MM.1S (cell line): ENCODE measurements around the gene SLC13A5.

Experiments used
- DNase-seq: peaks from one replicate; pipeline ENCODE4 v3.0.0-alpha.2; 2015
- H2AFZ ChIP-seq: fragments of 300-600 bp; sonication (generic); 2 replicates; pipeline ENCODE4 v1.6.0; 2016; ENCODE audit warnings: antibody characterized with exemption, low read length
- H3F3A ChIP-seq: fragments of 300-600 bp; sonication (generic); 2 replicates; pipeline ENCODE4 v1.6.1; 2016; ENCODE audit warnings: mild to moderate bottlenecking, antibody characterized with exemption, low read length, moderate library complexity, mixed read lengths; ENCODE audit not compliant: insufficient read depth
- H3K27ac ChIP-seq: fragments of 300-600 bp; sonication (generic); 2 replicates; pipeline ENCODE4 v1.5.1; 2016; ENCODE audit warnings: mild to moderate bottlenecking, low read length
- H3K27me3 ChIP-seq: fragments of 300-600 bp; sonication (generic); replicated peaks from 2 replicates; pipeline ENCODE4 v1.6.0; 2016; ENCODE audit warnings: low read length; ENCODE audit not compliant: insufficient read depth
- H3K36me3 ChIP-seq: fragments of 300-600 bp; sonication (generic); replicated peaks from 2 replicates; pipeline ENCODE4 v1.6.1; 2016; ENCODE audit warnings: mild to moderate bottlenecking, low read length, mixed read lengths; ENCODE audit not compliant: insufficient read depth
- H3K4me1 ChIP-seq: fragments of 300-600 bp; sonication (generic); 2 replicates; pipeline ENCODE4 v1.6.1; 2016; ENCODE audit warnings: low read length, mixed read lengths
- H3K4me2 ChIP-seq: fragments of 300-600 bp; sonication (generic); 2 replicates; pipeline ENCODE4 v1.6.0; 2016; ENCODE audit warnings: low read depth, low read length
- H3K4me3 ChIP-seq: fragments of 300-600 bp; sonication (generic); 2 replicates; pipeline ENCODE4 v1.5.1; 2016; ENCODE audit warnings: low read length, mixed read lengths
- H3K79me2 ChIP-seq: fragments of 300-600 bp; sonication (generic); 2 replicates; pipeline ENCODE4 v1.6.1; 2016; ENCODE audit warnings: mixed run types, low read length, mixed read lengths
- H3K9ac ChIP-seq: fragments of 300-600 bp; sonication (generic); 2 replicates; pipeline ENCODE4 v1.6.1; 2016; ENCODE audit warnings: low read length, mixed read lengths
- H3K9me2 ChIP-seq: fragments of 300-600 bp; sonication (generic); replicated peaks from 2 replicates; pipeline ENCODE4 v1.6.1; 2016; ENCODE audit warnings: mild to moderate bottlenecking, low read length, mixed read lengths; ENCODE audit not compliant: insufficient read depth
- H3K9me3 ChIP-seq: fragments of 300-600 bp; sonication (generic); replicated peaks from 2 replicates; pipeline ENCODE4 v1.6.1; 2016; ENCODE audit warnings: mild to moderate bottlenecking, low read length, mixed read lengths; ENCODE audit not compliant: insufficient read depth
- H4K20me1 ChIP-seq: fragments of 300-600 bp; sonication (generic); 2 replicates; pipeline ENCODE4 v1.6.1; 2016; ENCODE audit warnings: mild to moderate bottlenecking, low read length, moderate library complexity, mixed read lengths; ENCODE audit not compliant: insufficient read depth
- CTCF ChIP-seq: fragments of 300-600 bp; sonication (generic); IDR thresholded peaks from 2 replicates; pipeline ENCODE4 v1.5.1; 2016; ENCODE audit warnings: antibody characterized with exemption, low read length, mixed read lengths
- EZH2 ChIP-seq: fragments of 300-600 bp; sonication (generic); optimal IDR thresholded peaks from 2 replicates; pipeline ENCODE3; 2017; ENCODE audit warnings: low read depth, mild to moderate bottlenecking, antibody characterized with exemption, low read length, mixed read lengths
- EZH2phosphoT487 ChIP-seq: fragments of 300-600 bp; sonication (generic); IDR thresholded peaks from 2 replicates; pipeline ENCODE4 v1.6.1; 2018; ENCODE audit warnings: antibody characterized with exemption, low read length

SLC13A5 gene

GRCh38 chr17:6676802-6677157 lies 36.4 kb downstream of the SLC13A5 start:
- TF ChIP-seq EZH2phosphoT487 (no peak), CTCF (no peak), EZH2 (no peak)
- no peaks in the 10 kb centered on the region for H4K20me1 ChIP-seq
- H3K79me2 ChIP-seq = no peaks in the 10 kb centered on the region
- H2AFZ ChIP-seq = no peak overlapping the region
- H3K9me3 ChIP-seq = no peaks in the 10 kb centered on the region
- H3K9ac ChIP-seq = no peak overlapping the region
- H3K9me2 ChIP-seq = no peaks in the 10 kb centered on the region
- H3K4me2 ChIP-seq = no peak overlapping the region
- H3K4me3 ChIP-seq = no peak overlapping the region
- H3K27me3 ChIP-seq = peaks cover 37% of the 10 kb centered on the region
- no peak for DNase-seq
- H3F3A ChIP-seq = no peaks in the 10 kb centered on the region
- no peak overlapping the region for H3K27ac ChIP-seq
- peaks cover 10% of the 10 kb centered on the region; the same call in 1 of the 2 replicates for H3K4me1 ChIP-seq
- no peaks in the 10 kb centered on the region for H3K36me3 ChIP-seq

DNA sequence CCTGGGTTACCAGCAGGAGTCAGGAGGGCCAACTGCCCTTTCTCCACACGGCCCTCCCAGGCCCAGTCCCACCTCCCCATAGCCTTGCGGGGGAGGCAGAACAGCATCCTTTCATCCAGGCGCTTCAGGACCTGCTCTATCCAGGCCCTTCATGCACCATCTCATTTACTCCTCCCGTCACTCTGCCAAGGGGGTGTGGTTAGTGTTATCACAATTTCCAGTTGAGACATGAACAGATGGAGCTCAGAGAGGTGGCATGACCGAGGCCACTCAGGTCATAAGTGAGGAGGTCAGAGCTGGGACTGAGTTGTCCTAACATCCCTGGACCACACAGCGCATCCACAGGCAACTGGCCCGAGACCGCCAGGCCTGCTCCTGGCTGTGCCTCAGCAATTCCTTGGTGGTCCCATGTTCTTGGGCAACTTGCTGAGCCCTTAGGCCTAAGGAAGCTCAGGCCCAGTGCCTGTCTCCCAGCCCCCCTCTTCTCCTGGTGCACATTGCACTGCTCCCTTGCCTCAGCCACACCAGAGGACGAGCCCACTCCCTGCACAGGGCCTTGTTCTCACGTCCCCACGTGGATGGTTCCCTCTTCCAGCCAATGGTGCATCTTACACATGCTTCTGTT lies 37.9 kb downstream of the SLC13A5 start:
- Histone ChIP-seq H3F3A (no peaks in the 10 kb centered on the region), H3K79me2 (no peaks in the 10 kb centered on the region), H3K27me3 (peaks cover 30% of the 10 kb centered on the region), H3K9me3 (no peaks in the 10 kb centered on the region), H2AFZ (no peak overlapping the region), H3K27ac (no peak overlapping the region), H3K36me3 (no peaks in the 10 kb centered on the region), H3K4me1 (peaks cover 10% of the 10 kb centered on the region; the same call in 1 of the 2 replicates), H3K4me3 (no peak overlapping the region), H4K20me1 (no peaks in the 10 kb centered on the region), H3K9ac (no peak overlapping the region), H3K9me2 (no peaks in the 10 kb centered on the region), H3K4me2 (no peak overlapping the region)
- no peak for DNase-seq
- TF ChIP-seq EZH2phosphoT487 = no peak
- TF ChIP-seq CTCF = no peak
- TF ChIP-seq EZH2 = no peak

DNA sequence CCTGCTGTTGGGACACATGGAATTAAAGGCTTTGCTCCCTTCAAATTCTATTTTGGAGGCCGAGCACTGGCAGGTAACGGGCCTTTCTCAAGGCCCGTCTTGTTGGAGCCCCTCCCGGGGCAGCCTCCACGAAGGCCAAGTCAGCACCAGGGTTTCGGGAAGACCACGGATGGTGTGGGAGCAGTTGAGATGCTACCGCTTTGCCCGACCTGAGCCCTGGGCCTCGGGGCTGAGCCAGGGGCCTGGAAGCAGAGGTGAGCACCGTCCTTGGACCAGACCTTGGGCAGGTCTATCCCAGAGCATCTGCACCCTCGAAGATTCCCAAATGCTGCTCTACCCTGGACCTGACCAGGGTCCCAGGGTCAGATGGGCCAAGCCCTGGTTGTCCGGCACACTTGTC lies 38.6 kb downstream of the SLC13A5 start:
- DNase-seq = no peak
- Histone ChIP-seq H3K9me3 (no peaks in the 10 kb centered on the region), H3K9me2 (no peaks in the 10 kb centered on the region), H3K36me3 (no peaks in the 10 kb centered on the region), H3K9ac (no peak overlapping the region), H3K79me2 (no peaks in the 10 kb centered on the region), H2AFZ (no peak overlapping the region), H3K4me3 (no peak overlapping the region), H3K4me1 (peaks cover 10% of the 10 kb centered on the region; the same call in 1 of the 2 replicates), H3K27ac (no peak overlapping the region), H4K20me1 (no peaks in the 10 kb centered on the region), H3K27me3 (peaks cover 30% of the 10 kb centered on the region), H3K4me2 (no peak overlapping the region), H3F3A (no peaks in the 10 kb centered on the region)
- TF ChIP-seq EZH2phosphoT487 = no peak
- no peak for TF ChIP-seq EZH2
- no peak for TF ChIP-seq CTCF
